Endothelial cell of umbilical vein (primary cell): ENCODE data around the gene LECT2.

Experiments used
- JUN ChIP-seq: IDR thresholded peaks from 2 replicates; pipeline ENCODE4 v1.6.1; 2011; ENCODE audit warnings: borderline replicate concordance, low read depth; ENCODE audit not compliant: insufficient read length, insufficient read depth
- MAX ChIP-seq: IDR thresholded peaks from 2 replicates; pipeline ENCODE4 v1.6.1; 2011; ENCODE audit not compliant: insufficient read depth, insufficient read length
- POLR2A ChIP-seq: IDR thresholded peaks from 2 replicates; pipeline ENCODE4 v1.6.1; 2012; ENCODE audit warnings: low read depth, mild to moderate bottlenecking, control low read depth, low read length
- POLR2AphosphoS5 ChIP-seq: IDR thresholded peaks from 2 replicates; pipeline ENCODE4 v1.6.1; 2012; ENCODE audit warnings: low read depth, mild to moderate bottlenecking, control low read depth, low read length, moderate library complexity; ENCODE audit not compliant: insufficient read depth
- TF ChIP-seq, protein P1 (sequence below), 2 donors: IDR thresholded peaks; 1 replicate in 1 of 2; 2 replicates in 1 of 2; pipeline ENCODE4 v1.5.1; 2011; ENCODE audit warnings: low read length in 2 of 2, mild to moderate bottlenecking in 2 of 2, moderate library complexity in 2 of 2, control low read depth in 1 of 2, inconsistent platforms in 1 of 2, low read depth in 1 of 2; ENCODE audit not compliant: insufficient read depth in 1 of 2; ENCODE audit errors: extremely low read depth in 1 of 2

GRCh38 chr5:135934939-135935338, 19.8 kb downstream of the LECT2 start:
- TF ChIP-seq POLR2A (no peak), JUN (no peak), MAX (no peak), POLR2AphosphoS5 (no peak)
- TF ChIP-seq, protein P1, sequence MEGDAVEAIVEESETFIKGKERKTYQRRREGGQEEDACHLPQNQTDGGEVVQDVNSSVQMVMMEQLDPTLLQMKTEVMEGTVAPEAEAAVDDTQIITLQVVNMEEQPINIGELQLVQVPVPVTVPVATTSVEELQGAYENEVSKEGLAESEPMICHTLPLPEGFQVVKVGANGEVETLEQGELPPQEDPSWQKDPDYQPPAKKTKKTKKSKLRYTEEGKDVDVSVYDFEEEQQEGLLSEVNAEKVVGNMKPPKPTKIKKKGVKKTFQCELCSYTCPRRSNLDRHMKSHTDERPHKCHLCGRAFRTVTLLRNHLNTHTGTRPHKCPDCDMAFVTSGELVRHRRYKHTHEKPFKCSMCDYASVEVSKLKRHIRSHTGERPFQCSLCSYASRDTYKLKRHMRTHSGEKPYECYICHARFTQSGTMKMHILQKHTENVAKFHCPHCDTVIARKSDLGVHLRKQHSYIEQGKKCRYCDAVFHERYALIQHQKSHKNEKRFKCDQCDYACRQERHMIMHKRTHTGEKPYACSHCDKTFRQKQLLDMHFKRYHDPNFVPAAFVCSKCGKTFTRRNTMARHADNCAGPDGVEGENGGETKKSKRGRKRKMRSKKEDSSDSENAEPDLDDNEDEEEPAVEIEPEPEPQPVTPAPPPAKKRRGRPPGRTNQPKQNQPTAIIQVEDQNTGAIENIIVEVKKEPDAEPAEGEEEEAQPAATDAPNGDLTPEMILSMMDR (IDR thresholded peaks at IDR 0.05; ENCODE audit: extremely low read depth in 1 of 2, insufficient read depth in 1 of 2, low read depth in 1 of 2, low read length in 2 of 2) = no peak
